ENCODE measurements around the gene ACKR2. TPM values are rescaled to one million over a fixed set of nuclear protein-coding genes. Genes with fewer than 3 reads are reported as not detected.

Gene ACKR2
- total and polyA plus RNA-seq, 7 donors = 0.04 to 1.6 (median 0.79) TPM

DNA sequence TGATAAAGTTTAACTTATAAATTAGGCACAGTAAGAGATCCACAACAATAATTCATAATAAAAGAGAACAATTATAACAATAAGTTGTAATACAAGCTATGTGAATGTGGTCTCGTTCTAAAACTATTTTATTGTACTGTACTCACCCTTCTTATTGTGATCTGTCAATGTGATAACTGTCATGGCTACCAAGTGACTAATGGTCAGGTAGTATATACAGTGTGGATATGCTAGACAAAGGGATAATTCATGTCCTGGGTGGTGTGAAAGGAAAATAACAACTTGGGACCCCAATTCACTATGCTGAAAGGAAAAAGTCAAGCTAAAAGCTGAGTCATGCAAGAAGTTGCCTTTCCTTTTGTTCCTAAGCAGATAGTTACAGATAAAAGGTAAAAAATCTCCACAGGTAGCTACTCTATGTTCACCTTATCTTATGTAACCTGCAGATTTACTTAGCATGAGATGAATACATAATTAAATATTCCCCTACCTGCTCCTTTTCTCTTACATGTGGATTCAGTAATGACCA is 77.1 kb downstream of the ACKR2 start:
- TF ChIP-seq, protein P1, sequence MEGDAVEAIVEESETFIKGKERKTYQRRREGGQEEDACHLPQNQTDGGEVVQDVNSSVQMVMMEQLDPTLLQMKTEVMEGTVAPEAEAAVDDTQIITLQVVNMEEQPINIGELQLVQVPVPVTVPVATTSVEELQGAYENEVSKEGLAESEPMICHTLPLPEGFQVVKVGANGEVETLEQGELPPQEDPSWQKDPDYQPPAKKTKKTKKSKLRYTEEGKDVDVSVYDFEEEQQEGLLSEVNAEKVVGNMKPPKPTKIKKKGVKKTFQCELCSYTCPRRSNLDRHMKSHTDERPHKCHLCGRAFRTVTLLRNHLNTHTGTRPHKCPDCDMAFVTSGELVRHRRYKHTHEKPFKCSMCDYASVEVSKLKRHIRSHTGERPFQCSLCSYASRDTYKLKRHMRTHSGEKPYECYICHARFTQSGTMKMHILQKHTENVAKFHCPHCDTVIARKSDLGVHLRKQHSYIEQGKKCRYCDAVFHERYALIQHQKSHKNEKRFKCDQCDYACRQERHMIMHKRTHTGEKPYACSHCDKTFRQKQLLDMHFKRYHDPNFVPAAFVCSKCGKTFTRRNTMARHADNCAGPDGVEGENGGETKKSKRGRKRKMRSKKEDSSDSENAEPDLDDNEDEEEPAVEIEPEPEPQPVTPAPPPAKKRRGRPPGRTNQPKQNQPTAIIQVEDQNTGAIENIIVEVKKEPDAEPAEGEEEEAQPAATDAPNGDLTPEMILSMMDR (IDR thresholded peaks at IDR 0.05) = no peak
- Histone ChIP-seq H3K4me3 (no peak overlapping the region), H3K36me3 (ENCODE audit: insufficient read depth in 1 of 2, low read depth in 1 of 2) (no peaks in the 10 kb centered on the region), H3K9me3 (no peaks in the 10 kb centered on the region), H3K4me1 (no peaks in the 10 kb centered on the region), H3K27ac (no peak overlapping the region), H3K27me3 (ENCODE audit: insufficient read depth in 3 of 3, low read length in 2 of 3) (no peaks in the 10 kb centered on the region)
- intact Hi-C loops (cut with DNase I) = no loop called here
- ATAC-seq (no peak), DNase-seq (no peak)
- 78 to 87% (median 81%) methylated on average over 1 of the region's 1 CpG for WGBS, 3 donors

DNA sequence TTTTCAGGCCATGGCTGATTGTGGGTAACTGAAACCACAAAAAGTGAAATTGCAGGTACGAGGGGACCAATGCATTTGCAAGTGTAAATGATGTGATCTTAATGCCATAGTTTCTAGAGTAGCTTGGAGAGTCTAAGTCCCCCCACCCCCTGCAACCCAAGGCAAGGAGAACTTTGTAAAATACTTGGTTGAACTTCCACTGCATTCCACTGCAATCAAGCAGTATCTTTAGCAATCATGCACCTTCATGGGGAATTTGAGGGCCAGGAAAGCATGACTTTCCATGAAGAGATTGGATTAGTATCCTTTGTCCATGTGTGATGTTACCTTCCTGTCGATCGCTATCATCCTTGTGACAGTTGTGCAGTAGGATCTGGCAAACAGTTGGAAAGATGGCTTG is 77.8 kb downstream of the ACKR2 start:
- H3K4me1 ChIP-seq = no peaks in the 10 kb centered on the region
- H3K27me3 ChIP-seq (ENCODE audit: insufficient read depth in 3 of 3, low read length in 2 of 3) = no peaks in the 10 kb centered on the region
- ATAC-seq = no peak
- intact Hi-C loops (cut with DNase I) = no loop called here
- WGBS, 3 donors = 74 to 78% (median 77%) methylated on average over 3 of the region's 3 CpGs
- no peak overlapping the region for H3K27ac ChIP-seq
- no peaks in the 10 kb centered on the region for H3K36me3 ChIP-seq (ENCODE audit: insufficient read depth in 1 of 2, low read depth in 1 of 2)
- no peaks in the 10 kb centered on the region for H3K9me3 ChIP-seq
- DNase-seq = no peak
- TF ChIP-seq, protein P1 (IDR thresholded peaks at IDR 0.05) = no peak
- no peak overlapping the region for H3K4me3 ChIP-seq

DNA sequence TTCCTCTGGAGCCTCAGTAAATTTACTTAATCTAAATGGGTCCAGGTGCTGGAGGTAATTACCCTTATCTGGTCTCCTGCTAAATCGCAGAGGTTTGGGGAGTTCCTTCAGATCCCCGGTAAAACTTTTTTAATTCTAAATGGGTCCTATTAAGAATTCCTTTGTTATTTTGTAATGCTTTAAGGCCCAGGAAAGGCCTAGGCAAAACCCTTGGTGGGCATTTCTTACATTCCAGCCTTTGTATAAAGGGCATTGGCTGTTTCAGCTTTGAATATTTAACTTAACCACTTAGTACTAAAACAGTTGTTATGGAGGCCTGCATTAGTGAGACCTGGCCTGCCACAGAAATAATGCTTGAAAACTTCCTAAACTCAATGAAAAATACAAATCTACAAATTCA is 81.8 kb downstream of the ACKR2 start:
- H3K9me3 ChIP-seq = no peaks in the 10 kb centered on the region
- WGBS, 3 donors = 65 to 72% (median 66%) methylated on average over 2 of the region's 2 CpGs
- DNase-seq = no peak
- TF ChIP-seq, protein P1 (IDR thresholded peaks at IDR 0.05) = no peak
- no peak overlapping the region for H3K27ac ChIP-seq
- H3K36me3 ChIP-seq (ENCODE audit: insufficient read depth in 1 of 2, low read depth in 1 of 2) = no peaks in the 10 kb centered on the region
- ATAC-seq = no peak
- no peaks in the 10 kb centered on the region for H3K4me1 ChIP-seq
- H3K27me3 ChIP-seq (ENCODE audit: insufficient read depth in 3 of 3, low read length in 2 of 3) = no peaks in the 10 kb centered on the region
- H3K4me3 ChIP-seq = no peak overlapping the region
- intact Hi-C loops (cut with DNase I) = no loop called here

DNA sequence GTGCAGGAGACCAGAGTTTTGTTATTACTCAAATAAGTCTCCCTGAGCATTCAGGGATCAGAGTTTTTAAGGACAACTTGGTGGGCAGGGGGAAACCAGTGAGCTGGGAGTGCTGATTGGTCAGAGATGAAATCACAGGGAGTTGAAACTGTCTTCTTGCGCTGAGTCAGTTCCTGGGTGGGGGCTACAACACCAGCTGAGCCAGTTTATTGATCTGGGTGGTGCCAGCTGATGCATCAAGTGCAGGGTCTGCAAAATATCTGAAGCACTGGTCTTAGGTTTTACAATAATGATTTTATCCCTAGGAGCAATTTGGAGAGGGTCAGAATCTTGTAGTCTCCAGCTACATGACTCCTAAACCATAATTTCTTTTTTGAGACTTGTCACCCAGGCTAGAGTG is 82.9 kb downstream of the ACKR2 start:
- Histone ChIP-seq H3K9me3 (no peaks in the 10 kb centered on the region), H3K27ac (no peak overlapping the region), H3K4me3 (no peak overlapping the region), H3K4me1 (no peaks in the 10 kb centered on the region), H3K36me3 (ENCODE audit: insufficient read depth in 1 of 2, low read depth in 1 of 2) (no peaks in the 10 kb centered on the region), H3K27me3 (ENCODE audit: insufficient read depth in 3 of 3, low read length in 2 of 3) (no peaks in the 10 kb centered on the region)
- WGBS, 3 donors = 80 to 95% (median 90%) methylated on average over 1 of the region's 1 CpG
- ATAC-seq (no peak), DNase-seq (no peak)
- TF ChIP-seq, protein P1 (IDR thresholded peaks at IDR 0.05) = no peak
- intact Hi-C loops (cut with DNase I) = no loop called here

DNA sequence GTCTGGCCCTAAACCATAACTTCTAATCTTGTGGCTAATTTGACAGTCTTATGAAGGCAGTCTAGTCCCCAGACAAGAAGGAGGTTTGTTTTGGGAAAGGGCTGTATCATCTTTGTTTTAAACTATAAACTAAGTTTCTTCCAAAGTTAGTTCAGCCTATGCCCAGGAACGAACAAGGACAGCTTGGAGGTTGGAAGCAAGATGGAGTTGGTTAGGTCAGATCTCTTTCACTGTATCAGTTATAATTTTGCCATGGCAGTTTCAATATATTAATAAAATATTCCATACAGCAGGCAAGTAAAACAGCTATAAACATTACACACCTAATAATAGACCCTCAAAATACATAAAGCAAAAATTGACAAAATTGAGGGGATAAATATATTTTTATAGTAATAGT is 83.6 kb downstream of the ACKR2 start:
- no peaks in the 10 kb centered on the region for H3K36me3 ChIP-seq (ENCODE audit: insufficient read depth in 1 of 2, low read depth in 1 of 2)
- DNase-seq = no peak
- no peak overlapping the region for H3K27ac ChIP-seq
- no peaks in the 10 kb centered on the region for H3K27me3 ChIP-seq (ENCODE audit: insufficient read depth in 3 of 3, low read length in 2 of 3)
- no peak overlapping the region for H3K4me3 ChIP-seq
- intact Hi-C loops (cut with DNase I) = no loop called here
- no peaks in the 10 kb centered on the region for H3K9me3 ChIP-seq
- H3K4me1 ChIP-seq = no peaks in the 10 kb centered on the region
- no peak for ATAC-seq
- 88 to 94% (median 89%) methylated on average over 1 of the region's 1 CpG for WGBS, 3 donors
- TF ChIP-seq, protein P1 (IDR thresholded peaks at IDR 0.05) = no peak

Data from psoas muscle (tissue), 8 donors.